Activated T-cell treated with anti-CD3 and anti-CD28 coated beads, Interleukin-2, amount 50 U/mL, for 72 hours (primary cell): ENCODE data around the gene GPR176. TPM values are rescaled to one million over a fixed set of nuclear protein-coding genes. Genes with fewer than 3 reads are reported as not detected.

Experiments
- ATAC-seq, 2 donors: fragments of 150-1000 bp; cut with Tn5 transposase; replicated peaks in 1 of 2; 2 replicates each; pipeline ENCODE4 v1.10.0; 2021; ENCODE audit warnings: moderate library complexity in 2 of 2, mild to moderate bottlenecking in 1 of 2
- DNase-seq, 2 donors: peaks; one replicate each; pipeline ENCODE4 v3.0.0; 2021 to 2022; ENCODE audit warnings: mixed read lengths in 1 of 2
- H3K27ac Mint-ChIP-seq: one replicate; pipeline ENCODE4 v1.8.0; 2022; ENCODE audit warnings: mild to moderate bottlenecking, moderate library complexity, mixed read lengths
- H3K27me3 Mint-ChIP-seq: one replicate; pipeline ENCODE4 v1.8.0; 2022; ENCODE audit warnings: low read depth, mixed read lengths
- H3K36me3 Mint-ChIP-seq, 2 donors: one replicate each; pipeline ENCODE4 v1.8.0; 2022; ENCODE audit warnings: mixed read lengths in 2 of 2, mild to moderate bottlenecking in 1 of 2; ENCODE audit not compliant: insufficient read depth in 2 of 2
- H3K4me1 Mint-ChIP-seq: one replicate; pipeline ENCODE4 v1.8.0; 2022; ENCODE audit warnings: low read depth, mixed read lengths
- H3K4me3 Mint-ChIP-seq, 2 donors: one replicate each; pipeline ENCODE4 v1.8.0; 2022; ENCODE audit warnings: mild to moderate bottlenecking in 2 of 2, mixed read lengths in 2 of 2, moderate library complexity in 2 of 2
- H3K9me3 Mint-ChIP-seq, 2 donors: one replicate each; pipeline ENCODE4 v1.8.0; 2022; ENCODE audit warnings: mixed read lengths in 2 of 2
- total RNA-seq, 2 donors: library from RNA; stranded (reverse); gene quantifications; one replicate each; pipeline ENCODE4 v1.2.3, GENCODE V29; 2022

GPR176 gene
- total RNA-seq, 2 donors from 2014 or later: 0.41 to 0.72 TPM

DNA sequence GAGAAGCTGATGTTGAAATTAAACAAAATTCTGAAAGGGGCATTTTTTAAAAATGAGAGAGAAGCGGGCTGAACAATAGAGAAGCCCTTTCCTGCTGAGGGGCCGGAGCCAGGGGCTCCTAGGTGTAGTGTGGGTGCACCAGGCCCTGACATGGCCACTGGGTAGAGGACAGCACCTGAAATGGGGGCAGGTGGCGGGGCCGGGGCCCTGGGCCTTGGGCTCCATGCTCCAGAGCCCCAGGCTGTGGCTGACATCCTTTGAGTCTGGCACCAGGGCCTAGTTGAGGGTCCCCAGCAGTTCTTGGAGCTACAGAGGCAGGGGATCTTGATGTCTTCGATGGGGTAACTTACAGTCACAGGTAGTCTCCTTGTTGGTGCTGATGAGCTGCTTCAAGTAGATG, 6.5 kb upstream of the GPR176 start:
- H3K4me3 Mint-ChIP-seq: no peak overlapping the region
- peaks cover 18% of the 10 kb centered on the region for H3K4me1 Mint-ChIP-seq
- no peak for DNase-seq
- H3K9me3 Mint-ChIP-seq: peaks cover 0 to 2% of the 10 kb centered on the region in 2 donors
- ATAC-seq: no peak
- no peak overlapping the region for H3K27ac Mint-ChIP-seq
- H3K36me3 Mint-ChIP-seq: no peaks in the 10 kb centered on the region
- no peaks in the 10 kb centered on the region for H3K27me3 Mint-ChIP-seq

DNA sequence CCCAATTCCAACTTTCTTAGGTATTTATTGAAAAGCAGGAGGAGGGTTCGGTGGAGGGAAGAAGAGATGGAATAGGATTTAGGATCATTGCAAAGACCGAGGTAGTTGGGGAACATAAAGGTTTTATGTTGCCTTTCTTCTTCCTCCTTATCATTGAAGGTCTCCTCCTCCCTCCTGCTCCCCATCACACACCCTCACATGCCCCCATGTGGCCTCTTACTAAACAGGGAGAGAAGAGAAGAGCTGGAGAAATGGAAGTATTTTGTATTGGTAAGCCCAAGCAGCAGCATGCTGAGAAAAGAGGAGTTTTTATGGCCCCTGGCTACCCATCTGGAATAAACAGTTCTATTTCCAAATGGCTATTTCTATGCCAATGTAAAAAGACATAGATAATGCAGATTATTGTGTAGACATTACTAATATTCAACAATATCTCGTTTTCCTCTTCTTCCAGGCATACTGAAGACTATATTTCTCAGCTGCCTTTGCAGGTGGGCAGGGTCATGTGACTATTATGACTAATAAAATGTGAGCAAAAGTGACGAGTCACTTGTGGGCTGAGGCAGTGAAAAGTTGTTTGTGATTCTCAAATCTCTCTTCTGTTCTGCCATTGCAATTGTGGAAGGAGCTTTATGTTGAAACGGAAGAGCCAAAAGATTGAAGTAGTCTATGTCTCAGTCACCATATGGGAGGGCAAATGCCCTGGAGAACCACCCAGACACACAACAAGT, 5.2 kb upstream of the GPR176 start:
- peaks cover 2 to 4% of the 10 kb centered on the region in 2 donors for H3K9me3 Mint-ChIP-seq
- peaks cover 0 to 5% of the 10 kb centered on the region in 2 donors for H3K36me3 Mint-ChIP-seq
- H3K4me1 Mint-ChIP-seq: peaks cover 25% of the 10 kb centered on the region
- no peaks in the 10 kb centered on the region for H3K27me3 Mint-ChIP-seq
- no peak overlapping the region for H3K4me3 Mint-ChIP-seq
- H3K27ac Mint-ChIP-seq: no peak overlapping the region
- ATAC-seq (peak in 1 of 2 donors; percentile 25), DNase-seq (peak in 1 of 2 donors; percentile 19)

DNA sequence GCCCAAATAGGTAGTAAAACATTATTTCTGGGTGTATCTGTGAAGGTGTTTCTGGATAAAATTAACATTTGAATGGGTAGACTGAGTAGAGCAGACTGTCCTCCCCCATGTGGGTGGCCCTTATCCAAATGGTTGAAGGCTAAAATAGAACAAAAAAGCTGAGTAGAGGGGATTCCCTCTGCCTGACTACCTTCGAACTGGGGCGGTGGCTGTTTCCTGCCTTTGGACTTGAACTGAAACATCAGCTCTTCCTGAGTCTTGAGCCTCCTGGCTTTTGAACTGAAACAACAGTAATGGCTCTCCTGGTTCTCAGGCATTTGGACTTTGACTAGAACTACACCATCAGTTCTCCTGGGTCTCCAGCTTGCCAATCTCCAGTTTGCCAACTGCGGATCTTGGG, 4.4 kb upstream of the GPR176 start:
- Mint-ChIP-seq H3K4me1 (peaks cover 25% of the 10 kb centered on the region), H3K4me3 (no peak overlapping the region), H3K9me3 (peaks cover 2 to 4% of the 10 kb centered on the region in 2 donors), H3K27ac (no peak overlapping the region), H3K27me3 (peaks cover under 1% of the 10 kb centered on the region), H3K36me3 (peaks cover 0 to 5% of the 10 kb centered on the region in 2 donors)
- DNase-seq (no peak), ATAC-seq (no peak)

DNA sequence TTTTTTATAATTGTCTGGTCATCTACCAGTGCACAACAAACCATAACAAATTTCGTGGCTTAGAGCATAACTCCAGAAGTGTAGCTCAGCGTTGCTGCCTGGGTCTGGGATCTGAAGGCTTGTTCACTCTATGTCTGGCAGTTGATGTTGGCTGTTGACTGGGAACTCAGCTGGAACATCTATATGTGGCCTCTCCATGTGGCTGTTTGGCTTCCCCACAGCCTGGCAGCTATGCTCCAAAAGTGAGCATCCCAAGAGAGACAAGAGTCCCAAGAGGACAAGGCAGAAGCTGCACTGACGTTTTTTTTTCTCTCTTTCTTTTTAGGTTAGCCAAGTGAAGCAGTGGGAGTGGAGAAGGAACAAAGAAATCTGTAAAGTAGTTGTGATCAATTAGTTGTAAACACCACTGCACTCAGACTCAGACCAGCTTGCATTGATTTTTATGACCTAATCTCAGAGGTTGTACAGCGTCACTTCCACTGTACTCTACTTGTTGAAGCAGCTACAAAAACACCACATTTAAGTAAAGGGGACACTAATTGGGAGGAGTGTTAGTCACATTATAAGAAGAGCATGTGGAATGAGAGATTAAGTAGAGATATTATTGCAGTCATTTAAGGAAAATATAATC, 2.5 kb upstream of the GPR176 start:
- no peak for DNase-seq
- peaks cover 25% of the 10 kb centered on the region for H3K4me1 Mint-ChIP-seq
- no peak overlapping the region for H3K4me3 Mint-ChIP-seq
- no peak for ATAC-seq
- no peak overlapping the region for H3K27ac Mint-ChIP-seq
- H3K36me3 Mint-ChIP-seq: peaks cover 0 to 5% of the 10 kb centered on the region in 2 donors
- H3K27me3 Mint-ChIP-seq: peaks cover 19% of the 10 kb centered on the region
- H3K9me3 Mint-ChIP-seq: peaks cover 2 to 4% of the 10 kb centered on the region in 2 donors

DNA sequence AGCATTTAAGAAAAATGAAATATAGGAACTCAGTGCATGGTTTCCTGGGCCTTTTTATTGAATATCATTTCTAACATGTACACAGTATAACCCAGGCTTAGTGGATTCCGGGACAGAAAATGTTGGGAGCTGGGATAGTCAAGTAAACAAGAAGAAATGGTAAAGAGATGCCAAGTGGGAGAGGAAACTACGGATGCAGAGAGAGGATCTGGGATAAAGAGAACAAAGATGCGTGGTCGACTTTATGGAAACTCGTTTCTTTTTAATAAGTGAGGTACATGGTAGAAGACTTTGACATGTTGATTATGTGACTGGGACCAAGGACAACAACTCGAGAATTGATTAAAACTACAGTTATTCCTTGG, 1.2 kb upstream of the GPR176 start:
- no peak for ATAC-seq
- peaks cover 29% of the 10 kb centered on the region for H3K27me3 Mint-ChIP-seq
- H3K4me3 Mint-ChIP-seq: peak overlapping the region; percentile 96 to 97
- H3K4me1 Mint-ChIP-seq: peaks cover 25% of the 10 kb centered on the region
- peaks cover under 1 to 4% of the 10 kb centered on the region in 2 donors for H3K9me3 Mint-ChIP-seq
- peaks cover 0 to 5% of the 10 kb centered on the region in 2 donors for H3K36me3 Mint-ChIP-seq
- no peak for DNase-seq
- peak overlapping the region; percentile 86 for H3K27ac Mint-ChIP-seq

DNA sequence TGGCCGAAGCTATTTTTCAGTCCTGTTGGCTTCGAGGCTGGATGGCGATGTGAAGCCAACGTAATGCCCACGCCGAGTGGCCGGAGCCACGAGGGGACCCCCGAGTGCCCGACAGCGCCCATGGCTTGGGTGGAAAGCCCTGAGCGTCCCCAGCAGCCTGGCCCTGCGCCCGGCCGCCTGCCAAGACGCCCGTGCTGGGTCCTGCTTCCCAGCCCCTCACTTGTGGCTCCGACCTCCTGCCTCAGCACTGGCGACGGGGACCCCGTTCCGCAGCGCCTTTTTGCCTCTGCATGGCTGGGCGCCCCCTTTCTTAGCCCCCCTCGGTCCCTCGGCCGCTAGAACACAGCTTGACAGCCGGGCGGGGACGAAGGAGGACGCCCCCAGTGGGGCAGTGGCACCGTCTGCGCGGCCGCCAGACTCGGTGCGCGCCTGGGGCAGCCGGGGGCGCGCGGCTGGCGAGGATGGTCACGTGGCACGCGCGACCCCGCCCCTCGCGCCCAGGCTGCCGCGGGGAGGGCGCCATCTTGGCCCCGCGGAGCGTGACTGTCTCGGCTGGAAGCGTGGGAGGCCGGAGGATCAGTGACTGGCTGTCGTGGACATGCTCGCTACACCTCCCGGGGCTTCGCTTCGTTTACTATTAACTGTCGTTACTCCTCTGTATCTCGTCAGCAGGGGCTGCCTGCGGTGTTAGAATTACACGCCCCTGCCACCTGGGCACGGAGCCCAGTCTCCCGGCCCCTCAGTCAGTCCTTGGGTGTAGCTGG, 626 bp upstream of the GPR176 start:
- Mint-ChIP-seq H3K27me3 (peaks cover 29% of the 10 kb centered on the region), H3K27ac (peak overlapping the region; percentile 86), H3K4me3 (peak overlapping the region; percentile 96 to 97), H3K4me1 (peaks cover 22% of the 10 kb centered on the region), H3K36me3 (peaks cover 0 to 5% of the 10 kb centered on the region in 2 donors), H3K9me3 (peaks cover 0 to 4% of the 10 kb centered on the region in 2 donors)
- DNase-seq (peak; percentile 92), ATAC-seq (peak; percentile 90)

DNA sequence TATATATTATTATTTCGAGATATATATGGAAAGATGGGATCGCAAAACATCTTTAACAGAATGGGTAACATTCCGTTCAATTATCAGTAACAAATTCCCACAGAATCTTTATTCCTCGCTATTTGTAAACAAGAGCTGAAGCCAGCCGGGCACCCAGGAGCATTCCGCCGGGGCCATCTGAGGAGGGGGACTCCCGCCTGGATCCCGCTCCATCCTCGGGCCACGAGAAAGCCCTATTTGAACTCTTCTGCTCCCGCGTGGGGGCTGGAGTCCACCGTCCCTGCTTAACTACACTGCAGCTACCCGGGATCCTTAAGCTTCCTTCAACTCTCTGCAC, 687 bp downstream of the GPR176 start:
- H3K9me3 Mint-ChIP-seq: peaks cover 0 to 4% of the 10 kb centered on the region in 2 donors
- no peak overlapping the region for H3K27ac Mint-ChIP-seq
- peak overlapping the region; percentile 46 to 96 for H3K4me3 Mint-ChIP-seq
- H3K4me1 Mint-ChIP-seq: peaks cover 9% of the 10 kb centered on the region
- DNase-seq (peak in 1 of 2 donors; percentile 2), ATAC-seq (no peak)
- peaks cover 0 to 5% of the 10 kb centered on the region in 2 donors for H3K36me3 Mint-ChIP-seq
- peaks cover 36% of the 10 kb centered on the region for H3K27me3 Mint-ChIP-seq

DNA sequence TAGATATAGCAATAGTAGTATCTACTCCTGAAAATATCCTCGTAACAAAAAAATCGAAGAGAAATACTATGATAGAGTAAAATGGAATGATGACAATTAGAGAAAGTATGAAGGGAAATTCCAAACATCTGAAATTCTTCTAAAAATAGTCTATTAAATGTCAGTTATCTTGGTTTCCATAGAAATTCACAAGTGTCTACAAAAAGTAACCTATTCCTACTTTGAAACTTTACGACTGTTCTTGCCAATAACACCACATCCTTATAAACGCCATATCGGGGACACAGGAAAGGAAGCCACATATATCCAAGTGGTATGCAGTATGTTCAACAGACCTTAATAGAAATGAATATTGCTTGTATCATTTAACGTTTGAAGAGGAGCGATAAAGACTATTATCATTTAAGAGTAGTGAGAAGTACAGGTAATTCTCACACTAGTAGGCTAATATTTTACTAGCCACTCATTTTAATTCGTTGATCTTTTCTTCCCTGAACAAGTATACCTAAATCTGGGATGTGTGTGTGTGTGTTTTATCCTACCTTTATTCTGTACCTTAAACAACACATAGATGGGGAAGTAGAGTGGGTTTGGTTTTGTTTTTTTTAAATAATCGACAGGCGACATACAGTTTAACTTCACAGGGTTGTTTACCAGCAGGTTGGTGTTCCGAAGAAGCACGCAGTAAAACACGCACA, 1.2 kb downstream of the GPR176 start:
- DNase-seq (no peak), ATAC-seq (no peak)
- peaks cover 0 to 4% of the 10 kb centered on the region in 2 donors for H3K9me3 Mint-ChIP-seq
- H3K4me1 Mint-ChIP-seq: peaks cover 8% of the 10 kb centered on the region
- peak overlapping the region; percentile 35 to 51 for H3K4me3 Mint-ChIP-seq
- peaks cover 0 to 5% of the 10 kb centered on the region in 2 donors for H3K36me3 Mint-ChIP-seq
- H3K27me3 Mint-ChIP-seq: peaks cover 36% of the 10 kb centered on the region
- no peak overlapping the region for H3K27ac Mint-ChIP-seq

DNA sequence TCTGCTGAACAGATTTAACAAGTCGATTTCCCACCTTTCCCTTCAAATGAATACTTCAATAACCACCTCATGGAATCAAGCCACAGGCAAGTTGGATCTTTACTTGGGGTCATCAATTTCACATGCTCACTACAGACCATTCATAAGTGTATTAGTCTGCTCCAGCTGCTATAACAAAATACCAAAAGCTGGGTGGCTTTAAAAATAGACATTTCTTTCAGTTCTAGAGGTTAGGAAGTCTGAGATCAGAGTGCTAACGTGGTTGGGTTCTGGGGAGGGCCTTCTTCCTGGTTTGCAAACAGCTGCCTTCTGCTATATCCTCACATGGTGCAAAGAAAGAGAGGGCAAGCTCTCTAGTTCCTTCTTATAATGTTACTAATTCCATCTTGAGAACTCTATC, 5.1 kb downstream of the GPR176 start:
- no peak for DNase-seq
- Mint-ChIP-seq H3K4me3 (no peak overlapping the region), H3K9me3 (no peaks in the 10 kb centered on the region), H3K4me1 (no peaks in the 10 kb centered on the region), H3K36me3 (no peaks in the 10 kb centered on the region), H3K27me3 (peaks cover 36% of the 10 kb centered on the region), H3K27ac (no peak overlapping the region)
- no peak for ATAC-seq

DNA sequence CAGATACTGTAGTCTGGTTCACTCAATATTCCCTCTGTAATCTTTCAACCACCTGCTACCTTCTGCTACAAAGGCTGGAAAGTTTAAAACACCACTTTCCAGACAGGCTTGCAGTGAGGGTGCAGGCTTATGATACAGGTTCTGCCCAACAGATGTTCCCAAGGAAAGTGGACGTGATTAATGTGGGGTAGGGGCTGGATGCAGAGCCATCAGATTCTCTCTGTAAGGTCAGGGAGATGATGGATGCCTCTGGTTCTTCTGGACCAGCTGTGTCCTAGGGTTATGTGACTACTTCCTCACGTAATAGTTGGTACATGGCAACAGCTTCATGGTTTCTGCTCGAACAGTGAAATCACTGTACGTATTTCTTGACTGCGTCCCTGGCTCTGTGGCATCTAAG, 11.1 kb downstream of the GPR176 start:
- H3K36me3 Mint-ChIP-seq: no peaks in the 10 kb centered on the region
- peaks cover 10% of the 10 kb centered on the region for H3K4me1 Mint-ChIP-seq
- H3K9me3 Mint-ChIP-seq: no peaks in the 10 kb centered on the region
- H3K27me3 Mint-ChIP-seq: peaks cover 5% of the 10 kb centered on the region
- no peak for ATAC-seq
- no peak for DNase-seq
- no peak overlapping the region for H3K4me3 Mint-ChIP-seq
- no peak overlapping the region for H3K27ac Mint-ChIP-seq

DNA sequence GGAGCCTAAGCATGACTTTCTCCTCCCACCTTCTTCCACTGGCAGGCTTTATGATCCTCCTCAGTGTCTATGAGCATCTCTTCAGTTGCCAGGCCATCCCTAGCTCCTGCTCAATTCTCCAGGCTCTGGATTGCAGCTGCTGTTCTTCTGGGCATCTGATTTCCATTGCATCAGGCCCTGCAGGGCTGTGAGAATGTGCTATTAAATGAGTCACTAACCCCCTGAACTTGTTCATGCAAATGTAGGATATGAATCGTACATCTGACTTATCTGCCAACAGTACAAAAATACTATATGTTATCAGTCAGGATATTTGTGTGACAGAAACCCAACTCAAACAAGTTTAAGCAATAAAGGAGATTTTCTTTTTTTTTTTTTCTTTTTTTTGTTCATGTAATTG, 11.9 kb downstream of the GPR176 start:
- Mint-ChIP-seq H3K4me3 (no peak overlapping the region), H3K36me3 (no peaks in the 10 kb centered on the region), H3K27ac (no peak overlapping the region), H3K27me3 (peaks cover 5% of the 10 kb centered on the region), H3K4me1 (peaks cover 10% of the 10 kb centered on the region), H3K9me3 (no peaks in the 10 kb centered on the region)
- ATAC-seq (peak; percentile 74 to 85), DNase-seq (peak in 1 of 2 donors; percentile 10)

DNA sequence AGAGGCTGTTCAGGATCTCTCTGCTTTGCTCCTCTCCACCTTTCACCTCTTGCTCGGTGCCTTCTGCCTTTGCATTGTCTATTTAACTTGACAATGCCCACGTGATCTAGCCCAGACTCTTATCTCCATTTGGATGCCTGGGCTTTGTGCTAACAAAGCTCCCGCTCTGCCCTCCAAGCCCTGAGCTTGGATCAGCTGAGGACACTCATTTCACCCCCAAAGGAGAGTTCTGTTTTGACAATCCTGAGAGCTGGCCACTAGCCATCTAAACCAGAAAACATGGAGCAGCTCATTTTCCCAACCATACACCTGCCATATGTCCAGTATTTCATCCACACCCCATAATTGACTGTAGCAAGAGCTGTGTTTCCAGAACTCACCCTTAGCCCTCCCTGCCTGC, 12.8 kb downstream of the GPR176 start:
- Mint-ChIP-seq H3K4me3 (no peak overlapping the region), H3K4me1 (peaks cover 10% of the 10 kb centered on the region), H3K27me3 (peaks cover 5% of the 10 kb centered on the region), H3K9me3 (no peaks in the 10 kb centered on the region), H3K27ac (no peak overlapping the region), H3K36me3 (no peaks in the 10 kb centered on the region)
- DNase-seq (no peak), ATAC-seq (no peak)

DNA sequence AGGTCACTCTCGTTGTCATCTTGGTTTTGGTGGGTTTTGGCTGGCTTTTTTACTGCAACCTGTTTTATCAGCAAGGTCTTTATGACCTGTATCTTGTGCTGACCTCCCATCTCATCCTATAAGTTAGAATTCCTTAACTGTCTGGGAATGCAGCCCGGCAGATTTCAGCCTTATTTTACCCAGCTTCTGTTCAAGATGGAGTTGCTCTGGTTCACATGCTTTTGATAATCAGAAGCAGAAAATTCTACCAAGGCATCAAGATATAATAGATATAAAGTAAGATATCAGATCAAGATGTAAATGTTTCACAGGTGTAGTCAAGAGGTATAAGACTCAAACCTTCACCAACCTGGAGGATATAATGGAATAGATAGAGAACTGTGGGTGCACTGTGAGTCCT, 16.0 kb downstream of the GPR176 start:
- peaks cover 5% of the 10 kb centered on the region for H3K27me3 Mint-ChIP-seq
- no peaks in the 10 kb centered on the region for H3K9me3 Mint-ChIP-seq
- H3K4me1 Mint-ChIP-seq: peaks cover 10% of the 10 kb centered on the region
- H3K4me3 Mint-ChIP-seq: no peak overlapping the region
- H3K27ac Mint-ChIP-seq: no peak overlapping the region
- DNase-seq: no peak
- no peaks in the 10 kb centered on the region for H3K36me3 Mint-ChIP-seq
- ATAC-seq: no peak
